ENCODE data around the gene RENBP. TPM values are rescaled to one million over a fixed set of nuclear protein-coding genes. Genes with fewer than 3 reads are reported as not detected.

The RENBP gene
- total RNA-seq, 1 donor from 2014 or later: 20.2 TPM

- Mint-ChIP-seq H3K4me3 (peak overlapping the region; percentile 75), H3K27ac (peak overlapping the region; percentile 41), H3K27me3 (no peaks in the 10 kb centered on the region), H3K36me3 (ENCODE audit: low read depth) (peaks cover 22% of the 10 kb centered on the region), H3K4me1 (peaks cover 24% of the 10 kb centered on the region), H3K9me3 (no peaks in the 10 kb centered on the region)
- POLR2A ChIA-PET: interaction anchor here (1.1 to 18.4 kb wide), 3 partner anchors 10 to 463 kb away, joined by 3 to 305 read pairs (median 11); partner anchors contain the start of genes ARHGAP4, HCFC1 and RPL10
- ATAC-seq (ENCODE audit: low read depth): peak; percentile 2
- CTCF ChIA-PET: interaction anchor here (0.7 kb wide), 1 partner anchor 12 kb away, joined by 3 read pairs; no protein-coding TSS in a partner anchor
- TF ChIP-seq, protein P1, sequence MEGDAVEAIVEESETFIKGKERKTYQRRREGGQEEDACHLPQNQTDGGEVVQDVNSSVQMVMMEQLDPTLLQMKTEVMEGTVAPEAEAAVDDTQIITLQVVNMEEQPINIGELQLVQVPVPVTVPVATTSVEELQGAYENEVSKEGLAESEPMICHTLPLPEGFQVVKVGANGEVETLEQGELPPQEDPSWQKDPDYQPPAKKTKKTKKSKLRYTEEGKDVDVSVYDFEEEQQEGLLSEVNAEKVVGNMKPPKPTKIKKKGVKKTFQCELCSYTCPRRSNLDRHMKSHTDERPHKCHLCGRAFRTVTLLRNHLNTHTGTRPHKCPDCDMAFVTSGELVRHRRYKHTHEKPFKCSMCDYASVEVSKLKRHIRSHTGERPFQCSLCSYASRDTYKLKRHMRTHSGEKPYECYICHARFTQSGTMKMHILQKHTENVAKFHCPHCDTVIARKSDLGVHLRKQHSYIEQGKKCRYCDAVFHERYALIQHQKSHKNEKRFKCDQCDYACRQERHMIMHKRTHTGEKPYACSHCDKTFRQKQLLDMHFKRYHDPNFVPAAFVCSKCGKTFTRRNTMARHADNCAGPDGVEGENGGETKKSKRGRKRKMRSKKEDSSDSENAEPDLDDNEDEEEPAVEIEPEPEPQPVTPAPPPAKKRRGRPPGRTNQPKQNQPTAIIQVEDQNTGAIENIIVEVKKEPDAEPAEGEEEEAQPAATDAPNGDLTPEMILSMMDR (IDR thresholded peaks at IDR 0.05): no peak
- DNase-seq: no peak
- intact Hi-C loops (cut with micrococcal nuclease): loop anchor here (1.0 kb wide), 2 partner anchors 8 to 12 kb away; no protein-coding TSS in a partner anchor
Measured at GRCh38 chrX:153935326-153935851, 9.1 kb downstream of the RENBP start.

- ChIA-PET CTCF (interaction anchor here (0.7 kb wide), 1 partner anchor 12 kb away, joined by 3 read pairs; no protein-coding TSS in a partner anchor), POLR2A (interaction anchor here (1.1 to 18.4 kb wide), 3 partner anchors 9 to 463 kb away, joined by 3 to 305 read pairs (median 11); partner anchors contain the start of genes ARHGAP4, HCFC1 and RPL10)
- H3K27ac Mint-ChIP-seq: peak within 1 kb of the TSS; percentile 46
- peak; percentile 93 for ATAC-seq (ENCODE audit: low read depth)
- peak; percentile 62 for DNase-seq
- TF ChIP-seq, protein P1 (IDR thresholded peaks at IDR 0.05): no peak
- no peaks in the 10 kb centered on the region for H3K9me3 Mint-ChIP-seq
- intact Hi-C loops (cut with micrococcal nuclease): loop anchor here (1.0 kb wide), 2 partner anchors 8 to 12 kb away; no protein-coding TSS in a partner anchor
- peaks cover 24% of the 10 kb centered on the region for H3K4me1 Mint-ChIP-seq
- H3K27me3 Mint-ChIP-seq: no peaks in the 10 kb centered on the region
- peak within 1 kb of the TSS; percentile 84 for H3K4me3 Mint-ChIP-seq
- peaks cover 23% of the 10 kb centered on the region for H3K36me3 Mint-ChIP-seq (ENCODE audit: low read depth)
Measured at GRCh38 chrX:153934762-153935325, 9.6 kb downstream of the RENBP start, which contains the start of gene NAA10. Gene NAA10 (minus strand): TSS chrX:153935037. CDS start chrX:153934904, 133 bp downstream.

GRCh38 chrX:153934148-153934761, 10.2 kb downstream of the RENBP start:
- Mint-ChIP-seq H3K4me1 (peaks cover 25% of the 10 kb centered on the region), H3K27ac (peak overlapping the region; percentile 46), H3K4me3 (peak overlapping the region; percentile 84), H3K9me3 (no peaks in the 10 kb centered on the region), H3K36me3 (ENCODE audit: low read depth) (peaks cover 22% of the 10 kb centered on the region), H3K27me3 (no peaks in the 10 kb centered on the region)
- intact Hi-C loops (cut with micrococcal nuclease): no loop called here
- no peak for ATAC-seq (ENCODE audit: low read depth)
- DNase-seq: no peak
- CTCF ChIA-PET: interaction anchor here (0.6 to 1.5 kb wide), 2 partner anchors 13 to 116 kb away, joined by 3 to 5 read pairs; no protein-coding TSS in a partner anchor
- TF ChIP-seq, protein P1 (IDR thresholded peaks at IDR 0.05): no peak
- POLR2A ChIA-PET: interaction anchor here (1.5 to 18.4 kb wide), 3 partner anchors 9 to 140 kb away, joined by 3 to 305 read pairs (median 11); partner anchors contain the start of genes ARHGAP4, HCFC1, IDH3G and SSR4

GRCh38 chrX:153933748-153934147, 10.7 kb downstream of the RENBP start:
- H3K36me3 Mint-ChIP-seq (ENCODE audit: low read depth): peaks cover 22% of the 10 kb centered on the region
- CTCF ChIA-PET: interaction anchor here (0.6 to 1.5 kb wide), 2 partner anchors 13 to 115 kb away, joined by 3 to 5 read pairs; no protein-coding TSS in a partner anchor
- H3K4me3 Mint-ChIP-seq: peak overlapping the region; percentile 84
- no peak for ATAC-seq (ENCODE audit: low read depth)
- peaks cover 30% of the 10 kb centered on the region for H3K4me1 Mint-ChIP-seq
- H3K27me3 Mint-ChIP-seq: no peaks in the 10 kb centered on the region
- no peak for DNase-seq
- intact Hi-C loops (cut with micrococcal nuclease): no loop called here
- H3K27ac Mint-ChIP-seq: peak overlapping the region; percentile 46
- POLR2A ChIA-PET: interaction anchor here (1.2 to 18.4 kb wide), 4 partner anchors 8 to 139 kb away, joined by 3 to 305 read pairs (median 7); partner anchors contain the start of genes ARHGAP4, HCFC1, IDH3G and SSR4
- no peaks in the 10 kb centered on the region for H3K9me3 Mint-ChIP-seq
- TF ChIP-seq, protein P1 (IDR thresholded peaks at IDR 0.05): no peak
